Endodermal cell (in vitro differentiated cells): Measurements from ENCODE around the gene TLR1. TPM values are rescaled to one million over a fixed set of nuclear protein-coding genes. Genes with fewer than 3 reads are reported as not detected.
A peak's percentile ranks its signal among the peaks of the same experiment; 100 is the strongest.

Source experiments
- DNase-seq: peaks from one replicate; pipeline ENCODE4 v3.0.0-alpha.2; 2017
- H3K27ac ChIP-seq: 2 replicates; pipeline ENCODE4 v1.5.1; 2013; ENCODE audit warnings: mild to moderate bottlenecking, low read depth, low read length, moderate library complexity
- H3K27me3 ChIP-seq: 2 replicates; pipeline ENCODE4 v1.6.1; 2013; ENCODE audit warnings: mild to moderate bottlenecking, low read length, moderate library complexity; ENCODE audit not compliant: insufficient read depth, control insufficient read depth, poor library complexity, severe bottlenecking
- H3K36me3 ChIP-seq: 2 replicates; pipeline ENCODE4 v1.7.0; 2013; ENCODE audit warnings: mild to moderate bottlenecking, low read length, moderate library complexity; ENCODE audit not compliant: control insufficient read depth, insufficient read depth
- H3K4me1 ChIP-seq: one replicate; pipeline ENCODE4 v1.7.0; 2013; ENCODE audit warnings: low read length; ENCODE audit not compliant: control insufficient read depth, insufficient read depth
- H3K4me3 ChIP-seq: 2 replicates; pipeline ENCODE4 v1.5.1; 2013; ENCODE audit warnings: mild to moderate bottlenecking, low read length, moderate library complexity
- H3K9ac ChIP-seq: 2 replicates; pipeline ENCODE4 v1.6.1; 2013; ENCODE audit warnings: mild to moderate bottlenecking, low read length, moderate library complexity; ENCODE audit not compliant: poor library complexity, severe bottlenecking; ENCODE audit errors: extremely low read depth
- H3K9me3 ChIP-seq: 2 replicates; pipeline ENCODE4 v1.6.1; 2013; ENCODE audit warnings: mild to moderate bottlenecking, low read length, moderate library complexity; ENCODE audit not compliant: control insufficient read depth
- H3K27ac Mint-ChIP-seq: 2 replicates; pipeline ENCODE4 v1.8.0; 2020; ENCODE audit warnings: mixed read lengths
- H3K27me3 Mint-ChIP-seq: 2 replicates; pipeline ENCODE4 v1.8.0; 2021; ENCODE audit warnings: mild to moderate bottlenecking, mixed read lengths; ENCODE audit not compliant: insufficient read depth
- H3K36me3 Mint-ChIP-seq: 2 replicates; pipeline ENCODE4 v1.8.0; 2020; ENCODE audit warnings: low read depth, mixed read lengths
- H3K4me1 Mint-ChIP-seq: 2 replicates; pipeline ENCODE4 v1.8.0; 2020; ENCODE audit warnings: mixed read lengths
- H3K4me3 Mint-ChIP-seq: 2 replicates; pipeline ENCODE4 v1.8.0; 2020; ENCODE audit warnings: mild to moderate bottlenecking, moderate library complexity, mixed read lengths
- H3K9me3 Mint-ChIP-seq: 2 replicates; pipeline ENCODE4 v1.8.0; 2020; ENCODE audit warnings: mild to moderate bottlenecking, mixed read lengths
- WGBS, 2 experiments: methylation state at CpG; one replicate each; pipeline versions ENCODE4 v1.1.5 to v1.1.7; 2013; ENCODE audit warnings: missing lambda C conversion rate in 2 of 2, mixed read lengths in 1 of 2; ENCODE audit not compliant: insufficient coverage in 1 of 2, insufficient read length in 1 of 2; 5-methylcytosine and 5-hydroxymethylcytosine counted together
- total RNA-seq, 2 donors: library from RNA; stranded (reverse); fragmentation: NEBNext Ultra II Directional in 1 of 2; extraction: Animal tissue kit (Norgen Biotek cat#: 25700) in 1 of 2; gene quantifications; 2 replicates in 1 of 2; 3 replicates in 1 of 2; pipeline ENCODE4 v1.2.1, GENCODE V29; 2021
- TF ChIP-seq, protein P1 (sequence below): fragments of 200-600 bp; sonication (generic); conservative IDR thresholded peaks from 2 replicates; pipeline ENCODE4 v1.5.0; 2021; ENCODE audit warnings: antibody characterized with exemption, mild to moderate bottlenecking

Gene TLR1
- total RNA-seq, 2 donors from 2014 or later: 0.09 TPM; not detected in 1

DNA sequence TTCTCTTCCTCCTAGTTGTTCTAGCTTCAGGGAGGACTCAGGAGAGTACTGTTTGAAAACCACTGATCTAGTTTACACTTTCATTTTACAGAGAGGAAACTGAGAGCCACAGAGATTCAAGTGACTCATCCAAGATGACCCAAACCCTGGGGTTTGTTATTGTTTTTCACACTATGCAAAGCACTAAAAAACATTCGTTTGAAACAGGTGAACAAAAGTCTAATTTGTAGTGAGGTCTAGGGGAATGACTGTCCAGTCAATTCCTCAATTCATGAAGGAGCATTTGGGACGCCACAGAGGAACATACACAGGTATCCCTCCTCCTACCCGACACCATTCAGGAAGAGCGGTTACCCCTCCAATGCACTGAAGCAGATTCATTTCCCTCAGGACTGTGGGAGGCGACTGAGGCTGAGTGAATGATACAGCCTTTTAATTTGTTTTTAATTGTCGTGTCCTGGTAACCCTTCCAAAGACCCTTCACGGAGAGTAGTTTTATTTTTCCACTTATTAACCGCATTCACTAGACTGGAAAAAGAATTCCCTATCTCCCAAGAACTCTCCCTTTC lies 52.1 kb downstream of the TLR1 start:
- H3K9me3 Mint-ChIP-seq: peaks cover 10% of the 10 kb centered on the region
- WGBS, 2 experiments: 63 to 80% methylated on average over 3 to 8 of the region's 8 CpGs

GRCh38 chr4:38751341-38752010 lies 53.1 kb downstream of the TLR1 start:
- peaks cover 5% of the 10 kb centered on the region for H3K36me3 Mint-ChIP-seq
- peaks cover 18% of the 10 kb centered on the region for H3K9me3 Mint-ChIP-seq

More for the DNA sequence above, 52.1 kb downstream of the TLR1 start:
- no peak overlapping the region for H3K4me3 Mint-ChIP-seq
- no peaks in the 10 kb centered on the region for H3K4me1 ChIP-seq
- H3K27me3 Mint-ChIP-seq: no peaks in the 10 kb centered on the region
- no peak overlapping the region for H3K27ac Mint-ChIP-seq
- no peaks in the 10 kb centered on the region for H3K27me3 ChIP-seq
- no peak for DNase-seq
- H3K4me1 Mint-ChIP-seq: no peaks in the 10 kb centered on the region
- TF ChIP-seq, protein P1, sequence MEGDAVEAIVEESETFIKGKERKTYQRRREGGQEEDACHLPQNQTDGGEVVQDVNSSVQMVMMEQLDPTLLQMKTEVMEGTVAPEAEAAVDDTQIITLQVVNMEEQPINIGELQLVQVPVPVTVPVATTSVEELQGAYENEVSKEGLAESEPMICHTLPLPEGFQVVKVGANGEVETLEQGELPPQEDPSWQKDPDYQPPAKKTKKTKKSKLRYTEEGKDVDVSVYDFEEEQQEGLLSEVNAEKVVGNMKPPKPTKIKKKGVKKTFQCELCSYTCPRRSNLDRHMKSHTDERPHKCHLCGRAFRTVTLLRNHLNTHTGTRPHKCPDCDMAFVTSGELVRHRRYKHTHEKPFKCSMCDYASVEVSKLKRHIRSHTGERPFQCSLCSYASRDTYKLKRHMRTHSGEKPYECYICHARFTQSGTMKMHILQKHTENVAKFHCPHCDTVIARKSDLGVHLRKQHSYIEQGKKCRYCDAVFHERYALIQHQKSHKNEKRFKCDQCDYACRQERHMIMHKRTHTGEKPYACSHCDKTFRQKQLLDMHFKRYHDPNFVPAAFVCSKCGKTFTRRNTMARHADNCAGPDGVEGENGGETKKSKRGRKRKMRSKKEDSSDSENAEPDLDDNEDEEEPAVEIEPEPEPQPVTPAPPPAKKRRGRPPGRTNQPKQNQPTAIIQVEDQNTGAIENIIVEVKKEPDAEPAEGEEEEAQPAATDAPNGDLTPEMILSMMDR: no peak
- H3K9ac ChIP-seq: no peak overlapping the region
- H3K27ac ChIP-seq: peak overlapping the region; percentile 63
- no peaks in the 10 kb centered on the region for H3K36me3 ChIP-seq
- H3K4me3 ChIP-seq: no peak overlapping the region
- H3K9me3 ChIP-seq: peaks cover 10% of the 10 kb centered on the region
- peaks cover 5% of the 10 kb centered on the region for H3K36me3 Mint-ChIP-seq

DNA sequence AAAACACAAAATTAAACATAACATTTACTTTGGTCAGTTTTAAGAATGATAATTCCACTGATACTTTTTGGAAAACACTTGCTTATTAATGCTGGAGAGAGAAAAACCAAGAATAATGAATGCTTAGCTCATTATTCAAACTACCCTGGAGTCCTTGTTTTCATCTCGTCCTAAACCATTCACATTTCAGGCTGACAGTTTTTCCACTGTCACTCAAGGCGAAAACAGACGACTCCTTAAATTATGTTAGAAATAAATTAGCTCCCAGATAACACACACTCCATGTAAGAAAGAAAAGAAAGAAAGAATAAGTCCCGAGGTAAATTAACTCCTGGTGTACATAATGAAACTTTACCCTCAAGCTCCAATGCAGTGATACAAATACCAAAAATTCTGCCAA lies 55.3 kb downstream of the TLR1 start:
- H3K4me1 Mint-ChIP-seq: no peaks in the 10 kb centered on the region
- TF ChIP-seq, protein P1: no peak

More at GRCh38 chr4:38751341-38752010, 53.1 kb downstream of the TLR1 start:
- no peak overlapping the region for H3K27ac ChIP-seq
- WGBS, 2 experiments: 91 to 93% methylated on average over 10 to 13 of the region's 13 CpGs
- no peaks in the 10 kb centered on the region for H3K27me3 ChIP-seq
- H3K9ac ChIP-seq: no peak overlapping the region
- Mint-ChIP-seq H3K4me1 (no peaks in the 10 kb centered on the region), H3K27me3 (no peaks in the 10 kb centered on the region), H3K27ac (no peak overlapping the region), H3K4me3 (no peak overlapping the region)
- DNase-seq: no peak
- H3K36me3 ChIP-seq: no peaks in the 10 kb centered on the region
- TF ChIP-seq, protein P1: no peak
- no peak overlapping the region for H3K4me3 ChIP-seq
- H3K9me3 ChIP-seq: peaks cover 14% of the 10 kb centered on the region
- no peaks in the 10 kb centered on the region for H3K4me1 ChIP-seq

More for the DNA sequence above, 55.3 kb downstream of the TLR1 start:
- no peaks in the 10 kb centered on the region for H3K27me3 ChIP-seq
- Mint-ChIP-seq H3K4me3 (no peak overlapping the region), H3K36me3 (peaks cover 5% of the 10 kb centered on the region), H3K27me3 (no peaks in the 10 kb centered on the region), H3K27ac (no peak overlapping the region), H3K9me3 (peaks cover 19% of the 10 kb centered on the region)
- no peak for DNase-seq
- no peaks in the 10 kb centered on the region for H3K36me3 ChIP-seq
- H3K9ac ChIP-seq: no peak overlapping the region
- H3K4me1 ChIP-seq: no peaks in the 10 kb centered on the region
- H3K4me3 ChIP-seq: no peak overlapping the region
- peaks cover 14% of the 10 kb centered on the region for H3K9me3 ChIP-seq
- WGBS, 2 experiments: 60 to 80% methylated on average over 1 to 3 of the region's 4 CpGs
- H3K27ac ChIP-seq: no peak overlapping the region
